ENCODE data around the gene ROR2. TPM values are rescaled to one million over a fixed set of nuclear protein-coding genes. Genes with fewer than 3 reads are reported as not detected.
"Not testable (repeated sequence)": the region's sequence is repeated elsewhere in the genome, so short reads cannot be mapped to it uniquely, and the experiment has no call there.

The ROR2 gene
- total RNA-seq, 4 donors from 2014 or later: 6.3 to 32.2 (median 15.1) TPM

DNA sequence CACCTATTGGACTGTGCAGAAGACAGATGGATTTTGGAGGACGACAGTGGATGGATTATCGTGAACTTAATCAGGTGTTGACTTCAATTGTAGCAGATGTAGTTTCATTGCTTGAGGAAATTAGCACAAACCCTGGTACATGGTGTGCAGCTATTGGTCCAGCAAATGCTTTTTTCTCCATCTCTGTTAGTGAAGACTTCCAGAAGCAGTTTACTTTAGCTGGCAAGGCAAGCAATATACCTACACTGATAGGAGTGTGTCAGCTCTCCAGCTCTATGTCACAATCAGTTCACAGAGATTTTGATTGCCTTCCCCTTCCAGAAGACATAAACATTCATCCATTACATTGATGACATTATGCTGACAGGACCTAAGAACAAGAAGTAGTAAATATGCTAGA is 35.7 kb upstream of the ROR2 start:
- ATAC-seq (ENCODE audit: low FRiP score): no peak
- TF ChIP-seq, protein P1, sequence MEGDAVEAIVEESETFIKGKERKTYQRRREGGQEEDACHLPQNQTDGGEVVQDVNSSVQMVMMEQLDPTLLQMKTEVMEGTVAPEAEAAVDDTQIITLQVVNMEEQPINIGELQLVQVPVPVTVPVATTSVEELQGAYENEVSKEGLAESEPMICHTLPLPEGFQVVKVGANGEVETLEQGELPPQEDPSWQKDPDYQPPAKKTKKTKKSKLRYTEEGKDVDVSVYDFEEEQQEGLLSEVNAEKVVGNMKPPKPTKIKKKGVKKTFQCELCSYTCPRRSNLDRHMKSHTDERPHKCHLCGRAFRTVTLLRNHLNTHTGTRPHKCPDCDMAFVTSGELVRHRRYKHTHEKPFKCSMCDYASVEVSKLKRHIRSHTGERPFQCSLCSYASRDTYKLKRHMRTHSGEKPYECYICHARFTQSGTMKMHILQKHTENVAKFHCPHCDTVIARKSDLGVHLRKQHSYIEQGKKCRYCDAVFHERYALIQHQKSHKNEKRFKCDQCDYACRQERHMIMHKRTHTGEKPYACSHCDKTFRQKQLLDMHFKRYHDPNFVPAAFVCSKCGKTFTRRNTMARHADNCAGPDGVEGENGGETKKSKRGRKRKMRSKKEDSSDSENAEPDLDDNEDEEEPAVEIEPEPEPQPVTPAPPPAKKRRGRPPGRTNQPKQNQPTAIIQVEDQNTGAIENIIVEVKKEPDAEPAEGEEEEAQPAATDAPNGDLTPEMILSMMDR (IDR thresholded peaks at IDR 0.05): no peak
- no peak for DNase-seq (ENCODE audit: low spot score)

DNA sequence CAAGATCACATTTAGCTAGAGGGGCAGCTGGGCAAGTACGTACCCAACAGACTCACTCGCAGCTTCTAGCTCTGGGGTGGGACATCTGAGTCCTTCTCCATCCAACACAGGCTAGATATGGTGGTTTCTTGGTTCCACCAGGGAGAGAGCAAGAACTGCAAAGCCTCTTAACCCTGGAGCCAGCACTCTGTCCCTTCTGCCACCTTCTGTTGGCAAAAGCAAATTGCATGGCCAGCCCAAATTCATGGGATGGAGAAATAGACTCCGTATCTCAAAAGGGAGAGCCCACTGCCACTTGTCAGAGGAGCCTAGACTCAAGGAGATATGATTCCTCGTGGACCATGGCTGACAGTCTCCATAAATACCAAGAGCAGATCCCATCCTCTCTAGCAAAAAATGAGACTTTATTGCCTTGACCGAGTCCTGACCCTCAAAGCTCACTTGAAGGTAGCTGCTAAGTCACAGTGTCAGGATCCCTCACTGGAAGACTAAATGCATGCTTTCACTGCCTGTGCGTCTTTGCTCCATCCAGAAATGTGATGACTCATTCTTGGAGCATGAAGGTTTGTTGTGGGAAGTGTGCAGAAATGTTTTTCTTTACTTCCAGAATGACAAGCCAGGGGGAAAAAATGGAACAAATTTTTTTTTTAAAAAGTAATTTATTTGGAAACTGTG is 28.8 kb upstream of the ROR2 start:
- TF ChIP-seq, protein P1 (IDR thresholded peaks at IDR 0.05): no peak
- ATAC-seq (ENCODE audit: low FRiP score) (peak; percentile 74), DNase-seq (ENCODE audit: low spot score) (no peak)

DNA sequence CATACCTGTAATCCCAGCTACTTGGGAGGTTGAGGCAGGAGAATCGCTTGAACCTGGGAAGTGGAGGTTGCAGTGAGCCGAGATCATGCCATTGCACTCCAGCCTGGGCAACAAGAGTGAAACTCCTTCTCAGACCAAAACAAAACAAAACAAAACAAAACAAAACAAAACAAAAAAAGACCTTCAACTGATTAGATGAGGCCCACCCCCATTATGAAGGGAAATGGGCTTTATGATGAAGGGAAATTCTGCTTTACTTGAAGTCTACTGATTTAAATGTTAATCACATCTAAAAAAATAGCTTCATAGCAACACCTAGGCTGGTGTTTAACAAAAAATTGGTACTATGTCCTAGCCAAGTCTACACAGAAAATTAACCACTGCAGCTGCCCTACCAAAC is 25.2 kb upstream of the ROR2 start:
- ATAC-seq (ENCODE audit: low FRiP score); DNase-seq (ENCODE audit: low spot score): not testable (repeated sequence)

DNA sequence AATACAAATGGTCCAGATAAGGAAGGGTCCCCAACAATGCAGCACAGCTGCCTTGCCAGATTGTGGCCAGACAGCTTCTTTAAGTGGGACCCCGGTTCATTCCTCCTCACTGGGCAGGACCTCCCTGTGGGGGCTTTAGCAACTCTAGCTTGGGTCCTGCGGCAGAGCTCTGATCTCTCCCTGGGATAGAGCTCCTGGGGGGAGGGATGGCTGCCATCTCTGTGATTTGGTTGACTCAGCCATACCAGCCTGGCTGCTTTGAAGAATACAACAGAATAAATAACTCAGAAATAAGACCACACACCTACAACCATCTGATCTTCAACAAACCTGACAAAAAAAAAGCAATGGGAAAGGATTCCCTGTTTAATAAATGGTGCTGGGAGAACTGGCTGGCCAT is 22.7 kb upstream of the ROR2 start:
- no peak for ATAC-seq (ENCODE audit: low FRiP score)
- no peak for DNase-seq (ENCODE audit: low spot score)
- TF ChIP-seq, protein P1 (IDR thresholded peaks at IDR 0.05): no peak

DNA sequence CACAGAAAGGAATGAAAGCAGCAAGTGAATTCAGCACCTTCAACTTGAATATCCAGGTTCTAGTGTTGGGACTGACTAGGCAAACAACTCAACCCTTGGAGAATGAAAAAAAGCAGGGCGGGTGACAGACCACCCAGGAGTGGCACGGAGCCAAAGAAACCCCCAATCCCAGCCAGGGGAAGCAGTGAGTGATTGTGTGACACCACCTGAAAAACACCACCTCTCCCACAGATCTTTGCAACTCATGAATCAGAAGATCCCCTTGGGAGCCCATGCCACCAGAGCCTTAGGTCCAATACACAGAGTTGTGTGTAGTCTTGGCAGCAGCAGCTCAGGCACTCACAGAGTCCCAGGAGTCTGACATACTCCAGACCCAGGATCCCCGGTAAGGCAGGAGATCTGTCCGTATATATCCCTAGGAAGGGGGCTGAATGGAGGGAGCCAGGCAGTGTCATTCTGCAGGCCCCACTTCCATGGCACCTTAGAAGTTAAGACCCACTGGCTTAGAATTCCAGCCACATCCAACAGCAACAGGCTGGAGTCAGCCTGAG is 22.1 kb upstream of the ROR2 start:
- ATAC-seq (ENCODE audit: low FRiP score) (no peak), DNase-seq (ENCODE audit: low spot score) (no peak)
- TF ChIP-seq, protein P1 (IDR thresholded peaks at IDR 0.05): no peak

DNA sequence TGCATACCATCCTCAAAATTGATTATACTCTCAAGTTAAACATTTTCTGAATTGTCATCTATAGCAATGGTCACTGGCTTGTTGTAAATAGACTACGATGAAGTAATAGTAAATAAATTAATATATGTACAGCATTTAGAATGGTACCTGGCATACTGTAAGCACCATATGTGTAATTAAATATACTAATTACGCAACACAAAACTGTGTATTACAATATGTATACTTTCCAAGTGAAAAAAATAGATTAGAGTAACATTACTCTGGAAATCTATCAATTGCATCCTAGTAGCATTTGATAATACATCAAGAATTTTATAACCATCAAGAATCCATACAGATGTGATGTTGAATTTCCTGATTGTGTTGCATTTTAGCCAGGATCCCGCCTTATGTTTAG is 17.2 kb upstream of the ROR2 start:
- DNase-seq (ENCODE audit: low spot score) (no peak), ATAC-seq (ENCODE audit: low FRiP score) (no peak)
- TF ChIP-seq, protein P1 (IDR thresholded peaks at IDR 0.05): no peak

DNA sequence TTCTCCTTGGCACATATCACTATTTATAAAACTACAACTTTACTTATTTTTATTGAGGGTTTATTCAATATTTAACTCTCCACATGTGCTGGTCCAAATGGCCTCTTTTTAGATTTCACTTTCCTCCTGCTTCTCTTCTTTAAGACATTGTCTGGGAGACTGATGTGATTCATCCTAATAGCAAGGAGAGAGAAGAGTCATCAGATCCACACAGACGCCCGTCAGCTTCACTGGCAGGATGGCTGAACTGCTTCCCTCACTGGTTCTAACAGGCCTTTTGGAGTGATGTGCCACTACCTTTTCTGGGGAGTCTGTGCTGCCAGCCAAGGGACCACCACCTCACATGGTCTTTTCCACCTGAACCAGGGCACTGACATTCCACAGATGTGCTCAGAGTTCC is 16.5 kb upstream of the ROR2 start:
- TF ChIP-seq, protein P1 (IDR thresholded peaks at IDR 0.05): no peak
- DNase-seq (ENCODE audit: low spot score) (no peak), ATAC-seq (ENCODE audit: low FRiP score) (no peak)

All from omental fat pad (tissue), 4 donors.